Body of pancreas (tissue), 4 donors: Measurements from ENCODE around the gene S1PR1.

ENCODE experiments used
- CTCF ChIP-seq, 7 experiments: fragments of 450-650 bp in 4 of 7; fragments of 200-600 bp in 3 of 7; sonication (generic) in 3 of 7; IDR thresholded peaks; one replicate each; pipeline ENCODE4 v1.5.1; 2016 to 2019; ENCODE audit warnings: antibody characterized with exemption in 7 of 7
- POLR2A ChIP-seq, 3 donors: fragments of 450-650 bp; IDR thresholded peaks; one replicate each; pipeline ENCODE4 v1.6.1; 2016; ENCODE audit warnings: antibody characterized with exemption in 3 of 3, mild to moderate bottlenecking in 2 of 3

GRCh38 chr1:101199637-101199982 is 37.2 kb upstream of the S1PR1 start:
- TF ChIP-seq CTCF (IDR thresholded peaks at IDR 0.05) (no peak), POLR2A (IDR thresholded peaks at IDR 0.05) (no peak)
